Fibroblast of pulmonary artery (primary cell): Measurements from ENCODE around the gene CYP2A6.
A peak's percentile ranks its signal among the peaks of the same experiment; 100 is the strongest.
"Not testable (repeated sequence)": the region's sequence is repeated elsewhere in the genome, so short reads cannot be mapped to it uniquely, and the experiment has no call there.

Source experiments
- DNase-seq: peaks from one replicate; pipeline ENCODE4 v3.0.0-alpha.2; 2010; ENCODE audit warnings: low read depth
- H3K4me3 ChIP-seq: replicated peaks from 2 replicates; pipeline ENCODE4 v1.5.1; 2011; ENCODE audit warnings: low read depth, mild to moderate bottlenecking, control low read depth, low read length, moderate library complexity
- CTCF ChIP-seq: IDR thresholded peaks from 2 replicates; pipeline ENCODE4 v1.5.1; 2011; ENCODE audit warnings: mild to moderate bottlenecking, control low read depth, low read length, inconsistent platforms; ENCODE audit errors: missing control alignments

Gene CYP2A6

GRCh38 chr19:40872209-40872608 is 22.0 kb upstream of the CYP2A6 start:
- TF ChIP-seq CTCF, result no peak
- no peak for DNase-seq
- H3K4me3 ChIP-seq, result no peak overlapping the region

GRCh38 chr19:40867701-40868100 is 17.5 kb upstream of the CYP2A6 start:
- DNase-seq, result no peak
- no peak overlapping the region for H3K4me3 ChIP-seq
- TF ChIP-seq CTCF, result no peak

GRCh38 chr19:40864739-40865496 is 14.7 kb upstream of the CYP2A6 start:
- DNase-seq, result peak; percentile 4

GRCh38 chr19:40862785-40863184 is 12.5 kb upstream of the CYP2A6 start:
- no peak for TF ChIP-seq CTCF
- no peak overlapping the region for H3K4me3 ChIP-seq
- DNase-seq, result peak; percentile 27

More at GRCh38 chr19:40864739-40865496, 14.7 kb upstream of the CYP2A6 start:
- not testable (repeated sequence) for H3K4me3 ChIP-seq

GRCh38 chr19:40862333-40862732 is 12.1 kb upstream of the CYP2A6 start:
- no peak for TF ChIP-seq CTCF
- H3K4me3 ChIP-seq, result no peak overlapping the region

GRCh38 chr19:40858109-40858508 is 7.9 kb upstream of the CYP2A6 start:
- H3K4me3 ChIP-seq, result no peak overlapping the region
- no peak for TF ChIP-seq CTCF
- DNase-seq, result no peak

More at GRCh38 chr19:40862333-40862732, 12.1 kb upstream of the CYP2A6 start:
- DNase-seq, result no peak

- not testable (repeated sequence) for DNase-seq
These were observed 2.4 kb upstream of the CYP2A6 start for GRCh38 chr19:40852467-40853152.

GRCh38 chr19:40846722-40847121 is 3.5 kb downstream of the CYP2A6 start:
- H3K4me3 ChIP-seq, DNase-seq: not testable (repeated sequence)

More at GRCh38 chr19:40852467-40853152, 2.4 kb upstream of the CYP2A6 start:
- not testable (repeated sequence) for H3K4me3 ChIP-seq

- not testable (repeated sequence) for H3K4me3 ChIP-seq, DNase-seq
These were observed 6.6 kb downstream of the CYP2A6 start for GRCh38 chr19:40843653-40844052.

- H3K4me3 ChIP-seq, result not testable (repeated sequence)
These were observed 7.1 kb downstream of the CYP2A6 start for GRCh38 chr19:40842997-40843652.

GRCh38 chr19:40842012-40842411 is 8.2 kb downstream of the CYP2A6 start:
- DNase-seq, H3K4me3 ChIP-seq: not testable (repeated sequence)

More at GRCh38 chr19:40842997-40843652, 7.1 kb downstream of the CYP2A6 start:
- not testable (repeated sequence) for DNase-seq

- not testable (repeated sequence) for H3K4me3 ChIP-seq, DNase-seq
These were observed 11.8 kb downstream of the CYP2A6 start for GRCh38 chr19:40838477-40838876.
